ENCODE results near the gene KLHL22. TPM values are rescaled to one million over a fixed set of nuclear protein-coding genes. Genes with fewer than 3 reads are reported as not detected.

The KLHL22 gene
- total and polyA plus RNA-seq, 2 of the 4 experiments (the other 2 are of a cell fraction): 27.1 to 30.1 TPM

GRCh38 chr22:20511578-20512229, 16.1 kb upstream of the KLHL22 start (continued):
- TF ChIP-seq NFE2L2 (IDR thresholded peaks at IDR 0.05; ENCODE audit: low read depth, low read length): no peak

- no TSS peak for BruUV-seq (replicated peaks)
- no peak overlapping the region for H3K4me3 ChIP-seq (ENCODE audit: insufficient read depth, low read depth, low read length)
- no peak for TF ChIP-seq RCOR1 (IDR thresholded peaks at IDR 0.05; ENCODE audit: insufficient replicate concordance, low read length)
- TF ChIP-seq BHLHE40 (IDR thresholded peaks at IDR 0.05; ENCODE audit: low read depth, low read length): no peak
- no peak for TF ChIP-seq NFE2L2 (IDR thresholded peaks at IDR 0.05; ENCODE audit: low read depth, low read length)
- no peak for TF ChIP-seq MAZ (IDR thresholded peaks at IDR 0.05; ENCODE audit: borderline replicate concordance, low read depth, low read length)
- no peak for TF ChIP-seq MXI1 (IDR thresholded peaks at IDR 0.05; ENCODE audit: borderline replicate concordance, low read depth, low read length)
- TF ChIP-seq, protein P1, sequence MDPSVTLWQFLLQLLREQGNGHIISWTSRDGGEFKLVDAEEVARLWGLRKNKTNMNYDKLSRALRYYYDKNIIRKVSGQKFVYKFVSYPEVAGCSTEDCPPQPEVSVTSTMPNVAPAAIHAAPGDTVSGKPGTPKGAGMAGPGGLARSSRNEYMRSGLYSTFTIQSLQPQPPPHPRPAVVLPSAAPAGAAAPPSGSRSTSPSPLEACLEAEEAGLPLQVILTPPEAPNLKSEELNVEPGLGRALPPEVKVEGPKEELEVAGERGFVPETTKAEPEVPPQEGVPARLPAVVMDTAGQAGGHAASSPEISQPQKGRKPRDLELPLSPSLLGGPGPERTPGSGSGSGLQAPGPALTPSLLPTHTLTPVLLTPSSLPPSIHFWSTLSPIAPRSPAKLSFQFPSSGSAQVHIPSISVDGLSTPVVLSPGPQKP (IDR thresholded peaks at IDR 0.05; ENCODE audit: borderline replicate concordance, low read depth, low read length): no peak
- no peak for TF ChIP-seq CTCF (conservative IDR thresholded peaks at IDR 0.05; ENCODE audit: low read depth, low read length)
- TF ChIP-seq CHD1 (IDR thresholded peaks at IDR 0.05; ENCODE audit: low read depth, low read length): no peak
- no peak for TF ChIP-seq RAD21 (IDR thresholded peaks at IDR 0.05; ENCODE audit: low read length)
- no peak for TF ChIP-seq MAFK (IDR thresholded peaks at IDR 0.05; ENCODE audit: low read depth, low read length)
- TF ChIP-seq CEBPB (IDR thresholded peaks at IDR 0.05; ENCODE audit: low read depth, low read length): no peak
- no peak for TF ChIP-seq FOS (IDR thresholded peaks at IDR 0.05; ENCODE audit: low read depth, low read length)
- no peak for TF ChIP-seq POLR2A (IDR thresholded peaks at IDR 0.05; ENCODE audit: low read depth, low read length)
These were observed 15.4 kb upstream of the KLHL22 start for GRCh38 chr22:20510811-20511577.

More at GRCh38 chr22:20510811-20511577, 15.4 kb upstream of the KLHL22 start:
- Histone ChIP-seq H4K5ac (ENCODE audit: low read depth, low read length) (no peak overlapping the region), H4K8ac (ENCODE audit: low read depth in 2 of 2, low read length in 2 of 2) (peak overlapping the region in 1 of 2 experiments; percentile 8; a peak in 1 of 4 replicates), H3K79me1 (ENCODE audit: low read depth in 1 of 2, low read length in 2 of 2) (peaks cover 3 to 54% of the 10 kb centered on the region in 2 experiments), H3K4ac (ENCODE audit: low read depth, low read length) (no peak overlapping the region), H3K4me1 (ENCODE audit: control insufficient read depth, insufficient read depth, low read length) (peaks cover 20% of the 10 kb centered on the region), H4K91ac (ENCODE audit: insufficient read depth, low read depth, low read length) (no peak overlapping the region), H2BK120ac (ENCODE audit: low read depth, low read length) (no peak overlapping the region), H2BK15ac (ENCODE audit: low read depth, low read length) (no peak overlapping the region), H2AK5ac (ENCODE audit: low read depth, low read length) (no peak overlapping the region; the same call in 1 of the 2 replicates), H3K9me1 (ENCODE audit: insufficient read depth, low read length) (peaks cover 23% of the 10 kb centered on the region), H3K18ac (ENCODE audit: low read depth, low read length) (no peak overlapping the region), H3K4me2 (ENCODE audit: low read depth, low read length) (peak overlapping the region; percentile 18; the same call in 1 of the 2 replicates), H3K9ac (ENCODE audit: low read depth, low read length) (no peak overlapping the region; the same call in 1 of the 2 replicates), H3K27ac (ENCODE audit: insufficient read depth, low read length) (peak overlapping the region; percentile 15; the same call in 1 of the 2 replicates), H3K27me3 (ENCODE audit: control insufficient read depth, insufficient read depth, low read length) (no peaks in the 10 kb centered on the region), H4K20me1 (ENCODE audit: insufficient read depth, low read length) (peaks cover 68% of the 10 kb centered on the region), H2BK5ac (ENCODE audit: low read depth, low read length, poor library complexity, severe bottlenecking) (no peak overlapping the region), H3K14ac (replicated peaks; ENCODE audit: low read depth, low read length) (0 out of 2 replicates have a peak overlapping the region, but pooled peaks have one; percentile 16), H3K23ac (ENCODE audit: low read depth, low read length) (no peak overlapping the region), H3K56ac (ENCODE audit: extremely low read depth, insufficient read depth, low read length) (no peak overlapping the region), H2AFZ (replicated peaks; ENCODE audit: low read length, poor library complexity) (no peak overlapping the region), H2AK9ac (replicated peaks; ENCODE audit: low read depth, low read length, poor library complexity) (no peak overlapping the region), H3K9me3 (ENCODE audit: control insufficient read depth, insufficient read depth, low read length) (no peaks in the 10 kb centered on the region), H2BK20ac (ENCODE audit: low read depth, low read length) (no peak overlapping the region), H3K36me3 (ENCODE audit: control insufficient read depth, insufficient read depth, low read length) (peaks cover 11% of the 10 kb centered on the region)
- in situ Hi-C loops (cut with MboI; ENCODE audit: low sequenced_read_pairs): loop anchor here (5.0 kb wide), 1 partner anchor 46 kb away; no protein-coding TSS in a partner anchor
- ATAC-seq (ENCODE audit: low read depth): no peak
- intact Hi-C loops (cut with micrococcal nuclease): no loop called here
- ChIA-PET POLR2A (ENCODE audit: unreplicated experiment) (interaction anchor here (1.1 kb wide), 1 partner anchor 58 kb away, joined by 5 read pairs; no protein-coding TSS in a partner anchor), CTCF (no interaction called here)
- dilution Hi-C loops (cut with HindIII; ENCODE audit: low sequenced_read_pairs, unreplicated experiment): no loop called here
- no peak for DNase-seq
- WGBS, 2 experiments (ENCODE audit: extremely low coverage in 2 of 2, insufficient read length in 1 of 2): no CpG with 5 or more reads among the region's 10 CpGs

Data from IMR-90 (cell line).